DND-41 (cell line): ENCODE data around the gene FAAP100.
A peak's percentile ranks its signal among the peaks of the same experiment; 100 is the strongest.

Experiments
- ATAC-seq: fragments of 200-7000 bp; cut with Tn5 transposase; 3 replicates; pipeline ENCODE4 v1.9.1; 2021; ENCODE audit warnings: low read depth; ENCODE audit not compliant: insufficient read depth
- DNase-seq: peaks from one replicate; pipeline ENCODE4 v3.0.0-alpha.2; 2020
- H2AFZ ChIP-seq: 2 replicates; pipeline ENCODE4 v1.6.0; 2012; ENCODE audit warnings: low read depth, low read length
- H3K27ac ChIP-seq: 2 replicates; pipeline ENCODE4 v1.5.1; 2012; ENCODE audit warnings: low read length, inconsistent platforms
- H3K27me3 ChIP-seq: fragments of 200-600 bp; sonication (generic); 2 replicates; pipeline ENCODE4 v1.6.0; 2012; ENCODE audit warnings: low read length, mild to moderate bottlenecking, inconsistent platforms; ENCODE audit not compliant: insufficient read depth, poor library complexity
- H3K36me3 ChIP-seq: 2 replicates; pipeline ENCODE4 v1.5.1; 2012; ENCODE audit warnings: low read length, inconsistent platforms; ENCODE audit not compliant: insufficient read depth
- H3K4me1 ChIP-seq: 2 replicates; pipeline ENCODE4 v1.5.1; 2012; ENCODE audit warnings: mild to moderate bottlenecking, low read length; ENCODE audit not compliant: insufficient read depth
- H3K4me2 ChIP-seq: 2 replicates; pipeline ENCODE4 v1.6.0; 2012; ENCODE audit warnings: mild to moderate bottlenecking, moderate library complexity, low read length, inconsistent platforms; ENCODE audit not compliant: insufficient read depth
- H3K4me3 ChIP-seq, 2 experiments: fragments of 200-600 bp in 1 of 2; shearing (Covaris generic) in 1 of 2; 2 replicates each; pipeline ENCODE4 v1.5.1; 2012 to 2016; ENCODE audit warnings: inconsistent platforms in 2 of 2, low read length in 2 of 2, mild to moderate bottlenecking in 2 of 2, low read depth in 1 of 2, moderate library complexity in 1 of 2
- H3K79me2 ChIP-seq: 2 replicates; pipeline ENCODE4 v1.6.0; 2012; ENCODE audit warnings: low read length, inconsistent platforms; ENCODE audit not compliant: insufficient read depth
- H3K9ac ChIP-seq: 2 replicates; pipeline ENCODE4 v1.6.0; 2012; ENCODE audit warnings: low read depth, mild to moderate bottlenecking, inconsistent platforms, low read length, moderate library complexity
- H3K9me3 ChIP-seq: 2 replicates; pipeline ENCODE4 v1.5.1; 2012; ENCODE audit warnings: low read length, moderate library complexity, mild to moderate bottlenecking, inconsistent platforms; ENCODE audit not compliant: insufficient read depth, severe bottlenecking
- H4K20me1 ChIP-seq: 2 replicates; pipeline ENCODE4 v1.6.0; 2012; ENCODE audit warnings: low read length; ENCODE audit not compliant: insufficient read depth
- EZH2 ChIP-seq: IDR thresholded peaks from 3 replicates; pipeline ENCODE4 v1.6.1; 2012; ENCODE audit warnings: borderline replicate concordance, low read depth, mild to moderate bottlenecking, moderate library complexity, low read length, inconsistent platforms; ENCODE audit not compliant: severe bottlenecking
- TF ChIP-seq, protein P1 (sequence below): IDR thresholded peaks from 2 replicates; pipeline ENCODE4 v1.5.1; 2012; ENCODE audit warnings: borderline replicate concordance, low read length, moderate library complexity, mild to moderate bottlenecking; ENCODE audit not compliant: poor library complexity, severe bottlenecking; ENCODE audit errors: extremely low read depth

Gene FAAP100

DNA sequence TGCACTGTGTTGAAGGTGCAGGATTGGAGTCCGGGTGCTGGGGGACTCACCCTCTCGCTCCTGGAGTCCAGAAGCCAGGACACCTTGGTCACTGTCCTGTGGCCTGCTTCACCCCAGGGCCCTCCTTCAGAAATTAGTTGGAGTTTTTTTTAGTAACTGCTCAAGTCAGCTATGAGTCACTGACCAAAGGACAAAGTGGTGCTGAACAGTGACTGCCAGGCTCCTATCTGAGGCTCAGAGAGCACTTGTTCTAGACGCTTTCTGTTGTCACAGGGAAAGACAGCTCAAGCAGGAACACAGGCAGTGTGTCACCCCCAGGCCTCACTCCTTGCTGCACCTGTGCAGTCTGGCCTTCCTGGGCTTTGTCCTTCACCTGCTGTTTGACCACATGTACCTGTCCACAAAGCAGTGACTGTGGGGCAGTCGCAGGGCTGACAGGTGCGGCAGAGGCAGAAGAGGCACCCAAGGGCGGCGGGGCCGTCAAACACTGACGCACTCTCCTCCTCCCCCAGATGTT lies 4.1 kb upstream of the FAAP100 start:
- Histone ChIP-seq H4K20me1 (peaks cover 22% of the 10 kb centered on the region; the same call in 1 of the 2 replicates), H3K9me3 (no peaks in the 10 kb centered on the region), H3K36me3 (peaks cover 52% of the 10 kb centered on the region), H3K27ac (no peak overlapping the region), H2AFZ (no peak overlapping the region), H3K4me2 (no peak overlapping the region), H3K27me3 (no peaks in the 10 kb centered on the region), H3K79me2 (peaks cover 16% of the 10 kb centered on the region), H3K9ac (no peak overlapping the region), H3K4me3 (no peak overlapping the region), H3K4me1 (peaks cover 21% of the 10 kb centered on the region)
- TF ChIP-seq, protein P1, sequence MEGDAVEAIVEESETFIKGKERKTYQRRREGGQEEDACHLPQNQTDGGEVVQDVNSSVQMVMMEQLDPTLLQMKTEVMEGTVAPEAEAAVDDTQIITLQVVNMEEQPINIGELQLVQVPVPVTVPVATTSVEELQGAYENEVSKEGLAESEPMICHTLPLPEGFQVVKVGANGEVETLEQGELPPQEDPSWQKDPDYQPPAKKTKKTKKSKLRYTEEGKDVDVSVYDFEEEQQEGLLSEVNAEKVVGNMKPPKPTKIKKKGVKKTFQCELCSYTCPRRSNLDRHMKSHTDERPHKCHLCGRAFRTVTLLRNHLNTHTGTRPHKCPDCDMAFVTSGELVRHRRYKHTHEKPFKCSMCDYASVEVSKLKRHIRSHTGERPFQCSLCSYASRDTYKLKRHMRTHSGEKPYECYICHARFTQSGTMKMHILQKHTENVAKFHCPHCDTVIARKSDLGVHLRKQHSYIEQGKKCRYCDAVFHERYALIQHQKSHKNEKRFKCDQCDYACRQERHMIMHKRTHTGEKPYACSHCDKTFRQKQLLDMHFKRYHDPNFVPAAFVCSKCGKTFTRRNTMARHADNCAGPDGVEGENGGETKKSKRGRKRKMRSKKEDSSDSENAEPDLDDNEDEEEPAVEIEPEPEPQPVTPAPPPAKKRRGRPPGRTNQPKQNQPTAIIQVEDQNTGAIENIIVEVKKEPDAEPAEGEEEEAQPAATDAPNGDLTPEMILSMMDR: no peak
- TF ChIP-seq EZH2: no peak
- ATAC-seq (no peak), DNase-seq (no peak)

DNA sequence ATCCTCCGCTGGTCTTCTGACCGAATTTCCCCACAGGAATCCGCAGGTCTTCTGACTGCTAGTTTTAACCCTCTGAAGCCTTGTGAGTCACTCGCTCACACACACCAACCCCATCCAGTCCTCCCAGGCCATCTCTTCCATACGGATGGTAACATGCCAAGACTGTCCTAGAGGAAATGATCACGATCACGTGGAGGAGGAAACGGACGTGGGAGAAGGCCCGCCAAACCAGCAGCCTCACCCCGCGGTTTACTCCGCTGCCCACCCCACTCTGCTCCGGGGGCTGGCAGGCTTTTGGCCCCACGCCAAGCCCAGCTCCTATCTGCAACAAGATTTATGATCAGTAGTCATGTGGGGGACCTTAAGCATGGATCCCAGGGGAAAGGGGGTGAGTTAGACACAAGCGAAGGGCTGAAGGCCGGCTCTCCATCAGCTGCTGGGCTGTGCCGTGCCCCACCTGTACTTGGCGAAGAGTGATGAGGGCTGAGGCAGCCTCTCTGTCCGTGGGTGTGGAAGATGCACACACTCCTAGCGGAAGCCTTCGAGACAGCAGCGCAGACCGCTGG lies 1.5 kb upstream of the FAAP100 start:
- Histone ChIP-seq H2AFZ (peak overlapping the region; percentile 93), H3K27me3 (no peaks in the 10 kb centered on the region), H3K9ac (peak overlapping the region; percentile 95), H3K27ac (peak overlapping the region; percentile 68), H3K4me3 (peak overlapping the region; percentile 75 to 85; a peak in 3 of 4 replicates), H4K20me1 (peaks cover 39% of the 10 kb centered on the region), H3K36me3 (peaks cover 52% of the 10 kb centered on the region), H3K9me3 (no peaks in the 10 kb centered on the region), H3K79me2 (peaks cover 40% of the 10 kb centered on the region), H3K4me1 (peaks cover 44% of the 10 kb centered on the region), H3K4me2 (peak overlapping the region; percentile 98)
- peak; percentile 6; the same call in 2 of the 3 replicates for ATAC-seq
- TF ChIP-seq EZH2: no peak
- TF ChIP-seq, protein P1: no peak
- peak; percentile 62 for DNase-seq

GRCh38 chr17:81553018-81553615 lies 964 bp upstream of the FAAP100 start:
- Histone ChIP-seq H2AFZ (peak overlapping the region; percentile 93), H3K4me3 (peak overlapping the region; percentile 75 to 85; a peak in 3 of 4 replicates), H3K27me3 (no peaks in the 10 kb centered on the region), H3K27ac (peak overlapping the region; percentile 68), H3K4me2 (peak overlapping the region; percentile 98), H3K79me2 (peaks cover 40% of the 10 kb centered on the region), H3K4me1 (peaks cover 44% of the 10 kb centered on the region), H4K20me1 (peaks cover 39% of the 10 kb centered on the region), H3K9me3 (no peaks in the 10 kb centered on the region), H3K36me3 (peaks cover 51% of the 10 kb centered on the region), H3K9ac (peak overlapping the region; percentile 95)
- TF ChIP-seq, protein P1: peak; percentile 61
- no peak for TF ChIP-seq EZH2
- peak; percentile 87 for DNase-seq
- peak; percentile 82 for ATAC-seq
